ENCODE results near the gene AATK. TPM values are rescaled to one million over a fixed set of nuclear protein-coding genes. Genes with fewer than 3 reads are reported as not detected.

Gene AATK
- total and polyA plus RNA-seq, 2 of the 4 experiments (the other 2 are of a cell fraction) = under 0.01 to 0.21 TPM

GRCh38 chr17:81187586-81188490 lies 21.8 kb upstream of the AATK start:
- Histone ChIP-seq H3K4me1 (ENCODE audit: control insufficient read depth, insufficient read depth, low read length) (no peaks in the 10 kb centered on the region), H4K20me1 (ENCODE audit: insufficient read depth, low read length) (no peaks in the 10 kb centered on the region), H3K27me3 (ENCODE audit: control insufficient read depth, insufficient read depth, low read length) (peaks cover 6% of the 10 kb centered on the region; the same call in 1 of the 2 replicates), H3K36me3 (ENCODE audit: control insufficient read depth, insufficient read depth, low read length) (peaks cover 6% of the 10 kb centered on the region; the same call in 1 of the 2 replicates), H3K4me2 (ENCODE audit: low read depth, low read length) (no peak overlapping the region), H2AFZ (replicated peaks; ENCODE audit: low read length, poor library complexity) (no peak overlapping the region), H3K4me3 (ENCODE audit: insufficient read depth, low read depth, low read length) (no peak overlapping the region), H4K8ac (ENCODE audit: low read depth in 2 of 2, low read length in 2 of 2) (no peak overlapping the region), H3K18ac (ENCODE audit: low read depth, low read length) (no peak overlapping the region), H3K56ac (ENCODE audit: extremely low read depth, insufficient read depth, low read length) (no peak overlapping the region), H4K5ac (ENCODE audit: low read depth, low read length) (no peak overlapping the region), H2BK5ac (ENCODE audit: low read depth, low read length, poor library complexity, severe bottlenecking) (no peak overlapping the region), H2BK20ac (ENCODE audit: low read depth, low read length) (no peak overlapping the region), H3K9me1 (ENCODE audit: insufficient read depth, low read length) (no peaks in the 10 kb centered on the region), H2AK5ac (ENCODE audit: low read depth, low read length) (no peak overlapping the region), H2BK15ac (ENCODE audit: low read depth, low read length) (no peak overlapping the region), H2AK9ac (replicated peaks; ENCODE audit: low read depth, low read length, poor library complexity) (no peak overlapping the region), H3K9ac (ENCODE audit: low read depth, low read length) (no peak overlapping the region), H3K79me1 (ENCODE audit: low read depth in 1 of 2, low read length in 2 of 2) (no peaks in the 10 kb centered on the region), H3K23ac (ENCODE audit: low read depth, low read length) (no peak overlapping the region), H4K91ac (ENCODE audit: insufficient read depth, low read depth, low read length) (no peak overlapping the region), H3K27ac (ENCODE audit: insufficient read depth, low read length) (no peak overlapping the region), H3K9me3 (ENCODE audit: control insufficient read depth, insufficient read depth, low read length) (no peaks in the 10 kb centered on the region), H3K4ac (ENCODE audit: low read depth, low read length) (no peak overlapping the region), H2BK120ac (ENCODE audit: low read depth, low read length) (no peak overlapping the region), H3K14ac (replicated peaks; ENCODE audit: low read depth, low read length) (no peak overlapping the region)
- POLR2A ChIA-PET (ENCODE audit: unreplicated experiment) = interaction anchor here (0.6 kb wide), 1 partner anchor 107 kb away, joined by 18 read pairs; the partner anchor contains the start of gene SLC38A10
- in situ Hi-C loops (cut with MboI; ENCODE audit: low sequenced_read_pairs) = no loop called here
- ATAC-seq (ENCODE audit: low read depth) (no peak), DNase-seq (no peak)
- dilution Hi-C loops (cut with HindIII; ENCODE audit: low sequenced_read_pairs, unreplicated experiment) = no loop called here
- WGBS, 2 experiments (ENCODE audit: extremely low coverage in 2 of 2, insufficient read length in 1 of 2) = 90% methylated on average over 15 of the region's 26 CpGs; no CpG with 5 or more reads in 1 of the 2 experiments
- CTCF ChIA-PET = no interaction called here
- no TSS peak for BruUV-seq (replicated peaks)
- intact Hi-C loops (cut with micrococcal nuclease) = no loop called here
- TF ChIP-seq MAZ (IDR thresholded peaks at IDR 0.05; ENCODE audit: borderline replicate concordance, low read depth, low read length) (no peak), CEBPB (IDR thresholded peaks at IDR 0.05; ENCODE audit: low read depth, low read length) (no peak), MXI1 (IDR thresholded peaks at IDR 0.05; ENCODE audit: borderline replicate concordance, low read depth, low read length) (no peak), SMC3 (IDR thresholded peaks at IDR 0.05; ENCODE audit: low read depth, low read length) (no peak), RCOR1 (IDR thresholded peaks at IDR 0.05; ENCODE audit: insufficient replicate concordance, low read length) (no peak), CHD1 (IDR thresholded peaks at IDR 0.05; ENCODE audit: low read depth, low read length) (no peak), RAD21 (IDR thresholded peaks at IDR 0.05; ENCODE audit: low read length) (no peak), POLR2A (IDR thresholded peaks at IDR 0.05; ENCODE audit: low read depth, low read length) (no peak), BHLHE40 (IDR thresholded peaks at IDR 0.05; ENCODE audit: low read depth, low read length) (no peak), FOS (IDR thresholded peaks at IDR 0.05; ENCODE audit: low read depth, low read length) (no peak), MAFK (IDR thresholded peaks at IDR 0.05; ENCODE audit: low read depth, low read length) (no peak), USF2 (IDR thresholded peaks at IDR 0.05; ENCODE audit: low read depth, low read length) (no peak), CTCF (conservative IDR thresholded peaks at IDR 0.05; ENCODE audit: low read depth, low read length) (no peak), RFX5 (IDR thresholded peaks at IDR 0.05; ENCODE audit: low read depth, low read length) (no peak)
- TF ChIP-seq, protein P1, sequence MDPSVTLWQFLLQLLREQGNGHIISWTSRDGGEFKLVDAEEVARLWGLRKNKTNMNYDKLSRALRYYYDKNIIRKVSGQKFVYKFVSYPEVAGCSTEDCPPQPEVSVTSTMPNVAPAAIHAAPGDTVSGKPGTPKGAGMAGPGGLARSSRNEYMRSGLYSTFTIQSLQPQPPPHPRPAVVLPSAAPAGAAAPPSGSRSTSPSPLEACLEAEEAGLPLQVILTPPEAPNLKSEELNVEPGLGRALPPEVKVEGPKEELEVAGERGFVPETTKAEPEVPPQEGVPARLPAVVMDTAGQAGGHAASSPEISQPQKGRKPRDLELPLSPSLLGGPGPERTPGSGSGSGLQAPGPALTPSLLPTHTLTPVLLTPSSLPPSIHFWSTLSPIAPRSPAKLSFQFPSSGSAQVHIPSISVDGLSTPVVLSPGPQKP (IDR thresholded peaks at IDR 0.05; ENCODE audit: borderline replicate concordance, low read depth, low read length) = no peak

Data from IMR-90 (cell line).